Endothelial cell (in vitro differentiated cells): Measurements from ENCODE around the gene OR1B1. TPM values are rescaled to one million over a fixed set of nuclear protein-coding genes. Genes with fewer than 3 reads are reported as not detected.

Experiments used
- DNase-seq: peaks from one replicate; pipeline ENCODE4 v3.0.0; 2021; ENCODE audit warnings: low spot score
- H3K27ac Mint-ChIP-seq: one replicate; pipeline ENCODE4 v1.8.0; 2021; ENCODE audit warnings: mixed read lengths, inconsistent platforms; ENCODE audit not compliant: unreplicated experiment
- H3K27me3 Mint-ChIP-seq: one replicate; pipeline ENCODE4 v1.8.0; 2021; ENCODE audit warnings: mild to moderate bottlenecking, moderate library complexity, mixed read lengths, inconsistent platforms; ENCODE audit not compliant: unreplicated experiment
- H3K36me3 Mint-ChIP-seq: one replicate; pipeline ENCODE4 v1.8.0; 2021; ENCODE audit warnings: mild to moderate bottlenecking, low read depth, mixed read lengths, inconsistent platforms; ENCODE audit not compliant: unreplicated experiment
- H3K4me1 Mint-ChIP-seq: one replicate; pipeline ENCODE4 v1.8.0; 2021; ENCODE audit warnings: mild to moderate bottlenecking, mixed read lengths, inconsistent platforms; ENCODE audit not compliant: unreplicated experiment
- H3K4me3 Mint-ChIP-seq: one replicate; pipeline ENCODE4 v1.8.0; 2021; ENCODE audit warnings: mild to moderate bottlenecking, mixed read lengths, inconsistent platforms; ENCODE audit not compliant: unreplicated experiment
- H3K9me3 Mint-ChIP-seq: one replicate; pipeline ENCODE4 v1.8.0; 2021; ENCODE audit warnings: mixed read lengths, inconsistent platforms; ENCODE audit not compliant: unreplicated experiment
- total RNA-seq: library from RNA; stranded (reverse); fragmentation: NEBNext Ultra II Directional; extraction: Animal tissue kit (Norgen Biotek cat#: 25700); gene quantifications from one replicate; pipeline ENCODE4 v1.2.1, GENCODE V29; 2021; ENCODE audit not compliant: unreplicated experiment
- TF ChIP-seq, protein P1 (sequence below): fragments of 200-600 bp; sonication (generic); IDR thresholded peaks from one replicate; pipeline ENCODE4 v1.5.0; 2021; ENCODE audit warnings: antibody characterized with exemption; ENCODE audit not compliant: unreplicated experiment

Gene OR1B1
- total RNA-seq, 1 donor from 2014 or later, result not detected

DNA sequence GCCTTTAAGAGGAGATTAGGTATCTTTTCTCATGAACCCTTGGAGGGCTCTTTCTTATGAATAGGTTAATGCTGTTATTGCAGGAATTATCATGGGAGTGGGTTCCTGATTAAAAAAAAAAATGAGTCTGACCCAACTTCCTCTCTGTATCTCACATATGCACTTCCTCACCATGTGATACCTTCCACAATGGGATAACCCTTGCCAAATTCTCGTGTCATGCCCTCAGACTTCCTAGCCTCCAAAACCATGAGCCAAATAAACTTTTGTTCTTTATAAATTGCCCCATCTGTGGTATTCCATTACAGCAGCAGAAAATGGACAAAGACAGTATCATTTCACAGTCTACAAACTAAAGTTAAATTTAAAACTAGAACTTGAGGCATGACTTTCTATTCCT, 1.0 kb downstream of the OR1B1 start:
- Mint-ChIP-seq H3K4me3 (no peak overlapping the region), H3K4me1 (no peaks in the 10 kb centered on the region), H3K36me3 (no peaks in the 10 kb centered on the region), H3K27me3 (no peaks in the 10 kb centered on the region), H3K9me3 (peaks cover 4% of the 10 kb centered on the region), H3K27ac (no peak overlapping the region)
- DNase-seq, result no peak
- TF ChIP-seq, protein P1, sequence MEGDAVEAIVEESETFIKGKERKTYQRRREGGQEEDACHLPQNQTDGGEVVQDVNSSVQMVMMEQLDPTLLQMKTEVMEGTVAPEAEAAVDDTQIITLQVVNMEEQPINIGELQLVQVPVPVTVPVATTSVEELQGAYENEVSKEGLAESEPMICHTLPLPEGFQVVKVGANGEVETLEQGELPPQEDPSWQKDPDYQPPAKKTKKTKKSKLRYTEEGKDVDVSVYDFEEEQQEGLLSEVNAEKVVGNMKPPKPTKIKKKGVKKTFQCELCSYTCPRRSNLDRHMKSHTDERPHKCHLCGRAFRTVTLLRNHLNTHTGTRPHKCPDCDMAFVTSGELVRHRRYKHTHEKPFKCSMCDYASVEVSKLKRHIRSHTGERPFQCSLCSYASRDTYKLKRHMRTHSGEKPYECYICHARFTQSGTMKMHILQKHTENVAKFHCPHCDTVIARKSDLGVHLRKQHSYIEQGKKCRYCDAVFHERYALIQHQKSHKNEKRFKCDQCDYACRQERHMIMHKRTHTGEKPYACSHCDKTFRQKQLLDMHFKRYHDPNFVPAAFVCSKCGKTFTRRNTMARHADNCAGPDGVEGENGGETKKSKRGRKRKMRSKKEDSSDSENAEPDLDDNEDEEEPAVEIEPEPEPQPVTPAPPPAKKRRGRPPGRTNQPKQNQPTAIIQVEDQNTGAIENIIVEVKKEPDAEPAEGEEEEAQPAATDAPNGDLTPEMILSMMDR, result no peak

DNA sequence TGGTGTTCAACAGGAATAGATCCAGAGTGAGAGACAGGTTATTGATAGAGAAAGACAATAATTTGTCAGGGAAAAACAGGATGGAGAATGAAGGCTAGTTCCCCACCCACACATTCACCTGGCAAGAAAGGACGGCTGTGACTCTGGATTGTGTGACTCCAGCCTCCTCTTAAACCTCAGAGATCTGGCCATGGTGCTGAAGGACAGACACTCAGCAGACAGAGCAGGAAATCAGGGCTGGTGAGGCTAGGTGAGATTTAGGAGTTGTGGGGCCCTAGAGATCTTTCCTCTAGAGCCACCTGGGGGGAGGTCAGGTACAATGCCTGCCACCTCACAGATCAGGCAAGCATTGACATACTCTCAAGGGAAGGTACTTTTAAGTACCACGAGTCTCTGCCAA, 15.2 kb downstream of the OR1B1 start:
- no peak for DNase-seq
- Mint-ChIP-seq H3K27ac (no peak overlapping the region), H3K9me3 (peaks cover 10% of the 10 kb centered on the region), H3K4me1 (no peaks in the 10 kb centered on the region), H3K4me3 (no peak overlapping the region), H3K27me3 (peaks cover 6% of the 10 kb centered on the region), H3K36me3 (no peaks in the 10 kb centered on the region)
- TF ChIP-seq, protein P1, result no peak

DNA sequence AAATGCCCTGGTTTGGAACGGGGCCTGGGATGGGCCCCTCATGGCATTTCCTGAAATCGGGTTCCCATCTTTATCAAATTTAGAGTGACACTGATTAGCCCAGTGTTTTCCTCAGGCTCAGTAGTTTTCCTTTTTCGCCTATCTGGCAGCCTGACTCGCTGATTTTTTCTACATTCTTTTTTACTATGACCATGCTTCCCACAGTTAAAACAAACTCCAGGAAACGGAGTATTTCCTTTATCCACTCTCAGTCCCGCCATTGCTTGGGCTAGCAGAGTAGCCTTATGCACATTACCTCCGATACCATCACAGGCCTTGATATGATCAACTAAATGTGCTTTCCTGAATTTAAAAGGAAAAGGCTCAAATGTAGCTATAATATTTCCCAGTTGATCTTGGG, 37.4 kb downstream of the OR1B1 start:
- peaks cover 20% of the 10 kb centered on the region for H3K9me3 Mint-ChIP-seq
- TF ChIP-seq, protein P1, result no peak
- no peaks in the 10 kb centered on the region for H3K4me1 Mint-ChIP-seq
- no peak for DNase-seq
- H3K27ac Mint-ChIP-seq, result no peak overlapping the region
- H3K4me3 Mint-ChIP-seq, result no peak overlapping the region
- H3K27me3 Mint-ChIP-seq, result no peaks in the 10 kb centered on the region
- no peaks in the 10 kb centered on the region for H3K36me3 Mint-ChIP-seq

DNA sequence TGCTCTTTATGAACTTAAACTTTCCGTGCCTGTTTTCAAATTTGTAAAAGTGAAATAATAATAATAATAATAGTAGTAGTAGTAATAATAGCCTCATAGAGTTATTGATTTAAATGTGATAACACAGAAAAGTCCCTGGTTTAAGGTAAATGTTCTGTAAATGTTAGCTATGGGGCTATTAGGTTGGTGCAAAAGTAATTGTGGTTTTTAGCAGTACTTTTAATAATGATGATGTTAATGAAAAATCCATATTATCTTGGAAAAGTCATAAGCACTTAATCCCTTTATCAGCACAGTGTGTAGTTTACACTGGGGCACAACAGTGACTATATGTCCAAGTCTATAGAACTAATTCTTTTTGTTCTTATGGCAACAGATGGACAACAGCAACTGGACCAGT, 43.1 kb downstream of the OR1B1 start, which contains the start of gene OR1Q1:
TSS of gene OR1Q1 (plus strand) at position 377 of the 400 bp plus-strand sequence. CDS start at position 377, 0 bp downstream.
- Mint-ChIP-seq H3K27me3 (peaks cover 3% of the 10 kb centered on the region), H3K4me3 (no peak within 1 kb of the TSS), H3K4me1 (no peaks in the 10 kb centered on the region), H3K36me3 (peaks cover 6% of the 10 kb centered on the region), H3K9me3 (peaks cover 29% of the 10 kb centered on the region), H3K27ac (no peak within 1 kb of the TSS)
- TF ChIP-seq, protein P1, result no peak
- no peak for DNase-seq

DNA sequence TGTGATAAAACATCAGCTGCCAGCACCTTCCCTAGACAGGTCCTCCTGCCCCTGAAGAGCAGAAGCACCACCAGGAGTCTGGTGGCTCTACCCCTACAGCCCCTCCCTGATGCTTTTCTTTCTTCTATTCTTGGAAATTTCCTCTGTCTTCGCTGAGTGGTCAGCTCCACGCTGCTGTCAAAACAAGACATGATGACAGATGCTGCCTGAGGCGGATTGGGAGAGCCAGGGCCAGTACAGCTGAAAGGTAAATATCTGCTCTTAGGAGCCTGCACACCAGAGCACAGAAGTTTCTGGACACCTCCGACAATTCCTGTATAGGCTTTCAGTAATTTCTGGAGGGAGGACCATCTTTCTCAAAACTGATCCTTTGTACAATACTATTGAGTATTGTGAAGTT, 47.6 kb downstream of the OR1B1 start:
- H3K36me3 Mint-ChIP-seq, result peaks cover 9% of the 10 kb centered on the region
- TF ChIP-seq, protein P1, result no peak
- H3K27me3 Mint-ChIP-seq, result peaks cover 3% of the 10 kb centered on the region
- H3K9me3 Mint-ChIP-seq, result peaks cover 36% of the 10 kb centered on the region
- DNase-seq, result no peak
- H3K4me1 Mint-ChIP-seq, result no peaks in the 10 kb centered on the region
- H3K4me3 Mint-ChIP-seq, result no peak overlapping the region
- no peak overlapping the region for H3K27ac Mint-ChIP-seq
